Measurements from ENCODE around the gene FOXP2. TPM values are rescaled to one million over a fixed set of nuclear protein-coding genes. Genes with fewer than 3 reads are reported as not detected.
"Not testable (repeated sequence)": the region's sequence is repeated elsewhere in the genome, so short reads cannot be mapped to it uniquely, and the experiment has no call there.

Gene FOXP2
- polyA plus RNA-seq, 4 donors = 10.9 to 23.9 (median 12.2) TPM

- no peak for DNase-seq (ENCODE audit: low read depth in 4 of 4, low spot score in 3 of 4)
Measured at GRCh38 chr7:114488696-114489095, 74.1 kb downstream of the FOXP2 start.

GRCh38 chr7:114497491-114497890 lies 82.9 kb downstream of the FOXP2 start:
- DNase-seq (ENCODE audit: low read depth in 4 of 4, low spot score in 3 of 4) = not testable (repeated sequence)

- no peak for DNase-seq (ENCODE audit: low read depth in 4 of 4, low spot score in 3 of 4)
Measured at GRCh38 chr7:114502454-114503254, 88.0 kb downstream of the FOXP2 start.

GRCh38 chr7:114504586-114504985 lies 90.0 kb downstream of the FOXP2 start:
- DNase-seq (ENCODE audit: low read depth in 4 of 4, low spot score in 3 of 4) = no peak

GRCh38 chr7:114507381-114507780 lies 92.8 kb downstream of the FOXP2 start:
- DNase-seq (ENCODE audit: low read depth in 4 of 4, low spot score in 3 of 4) = no peak

DNA sequence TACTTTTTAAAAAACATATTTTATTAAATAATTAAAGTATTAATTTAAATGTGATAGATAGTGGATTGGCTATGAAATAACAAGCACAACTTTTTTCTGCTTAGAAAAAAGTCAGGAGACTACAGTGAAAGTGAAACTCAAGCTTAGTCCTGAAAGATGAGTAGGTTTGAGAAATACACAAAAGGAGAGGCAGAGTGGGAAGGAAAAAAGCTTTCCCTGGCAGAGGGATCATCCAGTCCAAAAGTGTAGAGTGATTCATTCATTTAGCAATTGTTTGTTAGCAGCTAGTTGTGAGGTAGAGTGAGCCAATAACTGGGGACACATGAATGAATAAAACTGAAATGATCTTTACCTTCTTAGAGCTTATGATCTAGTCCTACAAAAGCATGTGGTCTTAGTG lies 93.5 kb downstream of the FOXP2 start:
- no peak for DNase-seq (ENCODE audit: low read depth in 4 of 4, low spot score in 3 of 4)

DNA sequence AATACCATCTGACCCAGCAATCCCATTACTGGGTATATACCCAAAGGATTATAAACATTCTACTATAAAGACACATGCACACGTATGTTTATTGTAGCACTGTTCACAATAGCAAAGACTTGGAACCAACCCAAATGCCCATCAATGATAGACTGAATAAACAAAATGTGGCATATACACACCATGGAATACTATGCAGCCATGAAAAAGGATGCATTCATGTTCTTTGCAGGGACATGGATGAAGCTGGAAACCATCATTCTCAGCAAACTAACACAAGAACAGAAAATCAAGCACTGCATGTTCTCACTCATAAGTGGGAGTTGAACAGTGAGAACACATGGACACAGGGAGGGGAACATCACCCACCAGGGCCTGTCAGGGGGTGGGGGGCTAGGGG lies 96.2 kb downstream of the FOXP2 start:
- not testable (repeated sequence) for DNase-seq (ENCODE audit: low read depth in 4 of 4, low spot score in 3 of 4)

- no peak for DNase-seq (ENCODE audit: low read depth in 4 of 4, low spot score in 3 of 4)
Measured at GRCh38 chr7:114519240-114519639, 104.6 kb downstream of the FOXP2 start.

DNA sequence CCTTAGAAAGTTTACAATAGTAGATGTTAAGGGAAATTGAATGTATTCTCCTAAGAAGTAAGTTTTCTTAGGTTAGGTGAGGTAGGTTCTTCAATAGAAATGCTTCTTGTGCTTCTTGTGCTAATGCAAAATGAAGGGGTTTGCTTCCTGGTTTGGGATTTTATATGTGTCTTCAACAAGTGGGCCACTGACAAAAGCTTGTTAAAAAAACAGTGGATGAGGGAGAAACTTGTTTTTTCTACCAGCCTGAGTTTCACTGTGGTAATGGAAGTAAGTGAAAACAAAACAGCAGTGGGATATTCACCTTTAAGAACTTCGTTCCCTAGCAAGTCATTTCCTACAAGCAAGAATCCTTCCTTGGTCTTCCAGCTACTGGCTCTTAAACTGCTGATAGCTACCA lies 107.5 kb downstream of the FOXP2 start:
- no peak for DNase-seq (ENCODE audit: low read depth in 4 of 4, low spot score in 3 of 4)

- no peak for DNase-seq (ENCODE audit: low read depth in 4 of 4, low spot score in 3 of 4)
Measured at GRCh38 chr7:114527589-114527988, 113.0 kb downstream of the FOXP2 start.

DNA sequence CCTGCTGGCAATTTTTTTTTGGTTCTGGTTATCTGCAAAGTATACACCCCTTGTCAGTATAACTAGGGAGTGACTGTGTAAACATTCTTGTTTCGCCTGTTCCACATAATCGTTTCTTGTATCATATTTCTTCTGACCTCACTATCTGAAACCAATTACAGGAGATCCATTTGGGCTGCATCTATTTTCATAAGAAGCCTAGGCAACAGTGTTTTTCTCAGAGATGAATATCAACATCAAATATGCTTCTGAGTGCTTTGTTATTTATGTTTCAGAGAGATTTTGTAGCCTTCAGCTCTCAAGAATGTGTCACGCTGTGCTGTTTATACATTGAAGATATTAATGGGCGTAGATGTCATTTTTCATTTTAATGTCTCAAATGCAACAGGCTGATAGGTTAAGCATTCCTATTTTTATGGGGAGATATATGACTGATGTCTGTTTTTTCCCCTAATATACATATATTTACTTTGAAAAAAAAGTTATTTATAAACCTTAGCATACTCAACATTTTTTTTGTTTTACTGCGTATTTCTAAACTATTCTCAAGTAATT lies 115.5 kb downstream of the FOXP2 start:
- DNase-seq (ENCODE audit: low read depth in 4 of 4, low spot score in 3 of 4) = peak in 1 of 4 donors; percentile 8

DNA sequence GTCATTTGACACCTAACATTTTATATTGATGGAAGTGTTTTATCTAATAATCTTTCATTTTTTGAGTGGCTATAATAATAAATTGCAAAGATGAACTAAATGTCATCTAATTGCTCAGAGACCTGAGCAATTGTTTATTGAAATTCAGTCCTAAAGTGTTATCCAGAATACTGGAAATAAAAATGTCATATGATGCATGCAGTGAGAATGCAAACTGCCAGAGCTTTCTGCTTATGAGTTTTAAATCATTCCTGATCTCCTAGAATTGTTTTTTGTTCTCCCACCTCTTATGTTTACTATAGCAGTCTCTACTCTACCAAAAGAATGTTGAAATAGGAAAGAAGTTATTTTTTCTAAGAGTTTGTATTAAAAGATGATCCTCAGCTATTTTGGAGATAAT lies 116.7 kb downstream of the FOXP2 start:
- no peak for DNase-seq (ENCODE audit: low read depth in 4 of 4, low spot score in 3 of 4)

DNA sequence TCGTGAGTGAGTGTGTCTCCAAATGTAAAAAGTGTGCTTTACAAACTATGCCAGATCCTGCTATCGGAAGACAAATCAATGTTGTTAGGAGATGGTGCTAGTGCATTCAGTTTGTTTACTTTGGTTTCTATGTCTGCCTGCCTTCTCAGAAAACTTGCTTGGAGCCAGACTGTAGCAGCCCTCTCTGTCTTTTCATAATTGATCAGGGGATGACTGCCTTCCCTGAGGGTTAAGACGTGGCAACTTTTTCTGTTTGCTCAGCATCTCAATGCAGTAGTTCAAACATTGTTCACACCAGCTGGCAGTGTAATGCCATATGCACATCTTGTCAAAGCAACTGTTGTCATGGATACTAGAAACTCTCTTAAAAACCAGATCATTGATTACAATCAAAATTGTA lies 118.5 kb downstream of the FOXP2 start:
- no peak for DNase-seq (ENCODE audit: low read depth in 4 of 4, low spot score in 3 of 4)

GRCh38 chr7:114534953-114535352 lies 120.3 kb downstream of the FOXP2 start:
- no peak for DNase-seq (ENCODE audit: low read depth in 4 of 4, low spot score in 3 of 4)

GRCh38 chr7:114539575-114539974 lies 125.0 kb downstream of the FOXP2 start:
- no peak for DNase-seq (ENCODE audit: low read depth in 4 of 4, low spot score in 3 of 4)

- DNase-seq (ENCODE audit: low read depth in 4 of 4, low spot score in 3 of 4) = no peak
Measured at GRCh38 chr7:114540291-114540690, 125.7 kb downstream of the FOXP2 start.

DNA sequence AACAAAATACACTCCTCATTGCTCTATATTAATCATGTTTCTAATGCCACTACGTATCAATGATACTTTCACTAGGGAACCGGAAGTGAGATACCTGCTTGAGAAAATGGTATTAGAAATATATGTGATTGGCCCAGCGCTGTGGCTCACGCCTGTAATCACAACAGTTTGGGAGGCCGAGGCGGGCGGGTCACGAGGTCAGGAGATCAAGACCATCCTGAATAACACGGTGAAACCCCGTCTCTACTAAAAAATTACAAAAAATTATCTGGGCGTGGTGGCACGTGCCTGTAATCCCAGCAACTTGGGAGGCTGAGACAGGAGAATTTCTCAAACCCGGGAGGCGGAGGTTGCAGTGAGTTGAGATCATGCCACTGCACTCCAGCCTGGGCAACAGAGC lies 132.7 kb downstream of the FOXP2 start:
- DNase-seq (ENCODE audit: low read depth in 4 of 4, low spot score in 3 of 4) = not testable (repeated sequence)

DNA sequence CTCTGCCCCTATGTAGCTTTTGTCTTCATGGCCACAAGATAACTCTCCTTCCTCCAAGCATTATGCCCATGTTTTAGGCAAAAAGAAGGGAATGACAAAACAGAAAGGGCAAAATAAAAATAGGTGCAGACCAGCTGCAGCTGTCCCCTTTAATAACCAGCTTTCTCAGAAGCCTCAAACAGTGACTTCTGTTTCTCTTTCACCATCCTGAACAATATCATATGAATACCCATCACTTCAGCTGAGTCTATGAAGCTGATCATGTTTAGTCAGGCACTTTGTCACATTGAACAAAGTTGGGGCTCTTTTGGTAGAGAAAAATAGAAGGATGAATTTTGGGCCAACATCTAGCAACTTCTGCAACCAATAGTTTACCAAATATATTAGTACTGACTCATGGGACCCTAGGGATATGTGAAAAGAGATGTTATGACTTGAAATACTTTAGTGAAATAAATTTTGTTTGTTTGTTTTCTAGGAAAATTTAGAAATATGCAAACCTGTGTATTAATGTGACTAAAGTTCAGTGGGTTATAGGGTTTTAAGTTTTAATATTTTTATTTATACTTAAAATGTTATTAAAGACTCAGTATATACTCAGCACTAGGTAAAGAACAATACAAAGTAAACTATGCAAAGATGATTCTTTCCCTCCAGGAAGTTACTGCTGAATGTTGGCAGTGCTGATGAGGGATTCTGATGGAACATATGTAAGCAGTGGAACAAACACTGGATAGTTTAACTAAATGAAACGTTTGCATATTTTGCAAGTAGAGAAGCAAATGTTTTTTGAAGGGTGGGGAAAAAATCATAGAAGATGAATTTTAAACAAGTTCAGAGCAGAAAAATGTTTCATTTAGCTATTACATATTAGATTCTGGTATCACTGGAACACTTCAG lies 133.7 kb downstream of the FOXP2 start:
- DNase-seq (ENCODE audit: low read depth in 4 of 4, low spot score in 3 of 4) = no peak

DNA sequence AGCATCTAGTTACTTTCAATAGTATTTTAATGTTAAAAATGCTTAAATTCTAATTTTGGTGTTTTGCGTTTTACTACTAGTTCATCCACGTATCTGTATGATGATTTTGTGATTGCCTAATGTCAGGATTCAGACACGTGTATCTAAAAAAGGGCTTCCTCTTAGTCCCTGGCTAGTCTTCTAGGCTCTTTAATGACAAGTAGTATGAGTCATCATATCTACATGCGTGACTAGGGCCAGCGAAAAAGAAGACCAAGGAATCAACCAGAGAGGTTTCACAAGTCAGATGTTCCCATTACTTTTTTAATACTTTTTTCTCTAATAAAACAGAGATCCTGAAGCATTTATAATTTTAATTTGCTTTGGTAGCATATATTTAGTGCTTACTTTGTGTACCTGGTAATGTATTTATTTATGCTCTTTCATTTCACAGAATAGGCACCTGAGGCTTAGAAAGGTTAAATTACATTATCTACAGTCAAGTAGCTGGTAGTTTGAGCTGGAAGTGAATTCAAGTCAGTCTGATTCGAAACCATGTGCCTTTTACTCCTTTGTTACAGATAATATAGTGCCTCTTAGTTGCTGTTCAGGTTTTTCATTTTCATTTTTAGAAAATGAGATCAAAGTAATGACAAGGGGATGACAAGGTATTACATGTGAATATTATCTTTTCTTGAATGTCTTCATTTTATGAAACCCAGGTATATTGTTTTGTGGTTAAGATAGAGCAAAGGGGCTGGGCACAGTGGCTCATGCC lies 140.3 kb downstream of the FOXP2 start:
- no peak for DNase-seq (ENCODE audit: low read depth in 4 of 4, low spot score in 3 of 4)

GRCh38 chr7:114567416-114567815 lies 152.8 kb downstream of the FOXP2 start:
- DNase-seq (ENCODE audit: low read depth in 4 of 4, low spot score in 3 of 4) = no peak

DNA sequence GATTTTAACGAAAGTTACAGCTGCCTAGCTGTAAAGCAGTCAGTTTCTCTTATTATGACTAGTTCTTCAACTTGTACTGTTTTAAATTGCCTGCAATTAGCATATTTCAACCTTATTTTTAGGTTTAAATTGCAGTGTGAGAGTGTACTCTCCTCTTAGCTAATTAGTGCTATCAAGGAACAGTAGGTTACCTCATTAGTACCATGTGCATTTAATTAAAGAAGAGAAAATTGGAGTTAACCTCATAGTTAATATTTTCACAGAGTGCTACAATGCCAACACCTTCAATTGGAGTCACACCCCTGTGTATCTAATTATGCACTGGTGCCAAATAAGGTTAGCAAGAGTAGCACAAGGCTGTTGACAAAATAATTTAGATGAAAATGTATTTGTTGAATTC lies 154.6 kb downstream of the FOXP2 start:
- no peak for DNase-seq (ENCODE audit: low read depth in 4 of 4, low spot score in 3 of 4)
